CD4-positive, alpha-beta T cell treated with Interleukin-6 at 100 ng/mL for 8 hours (primary cell): ENCODE data around the gene CAPG.
A peak's percentile ranks its signal among the peaks of the same experiment; 100 is the strongest.
"Not testable (repeated sequence)": the region's sequence is repeated elsewhere in the genome, so short reads cannot be mapped to it uniquely, and the experiment has no call there.

Experiments
- DNase-seq: peaks from one replicate; pipeline ENCODE4 v3.0.0-alpha.2; 2020; ENCODE audit warnings: mixed read lengths, low spot score

Gene CAPG

DNA sequence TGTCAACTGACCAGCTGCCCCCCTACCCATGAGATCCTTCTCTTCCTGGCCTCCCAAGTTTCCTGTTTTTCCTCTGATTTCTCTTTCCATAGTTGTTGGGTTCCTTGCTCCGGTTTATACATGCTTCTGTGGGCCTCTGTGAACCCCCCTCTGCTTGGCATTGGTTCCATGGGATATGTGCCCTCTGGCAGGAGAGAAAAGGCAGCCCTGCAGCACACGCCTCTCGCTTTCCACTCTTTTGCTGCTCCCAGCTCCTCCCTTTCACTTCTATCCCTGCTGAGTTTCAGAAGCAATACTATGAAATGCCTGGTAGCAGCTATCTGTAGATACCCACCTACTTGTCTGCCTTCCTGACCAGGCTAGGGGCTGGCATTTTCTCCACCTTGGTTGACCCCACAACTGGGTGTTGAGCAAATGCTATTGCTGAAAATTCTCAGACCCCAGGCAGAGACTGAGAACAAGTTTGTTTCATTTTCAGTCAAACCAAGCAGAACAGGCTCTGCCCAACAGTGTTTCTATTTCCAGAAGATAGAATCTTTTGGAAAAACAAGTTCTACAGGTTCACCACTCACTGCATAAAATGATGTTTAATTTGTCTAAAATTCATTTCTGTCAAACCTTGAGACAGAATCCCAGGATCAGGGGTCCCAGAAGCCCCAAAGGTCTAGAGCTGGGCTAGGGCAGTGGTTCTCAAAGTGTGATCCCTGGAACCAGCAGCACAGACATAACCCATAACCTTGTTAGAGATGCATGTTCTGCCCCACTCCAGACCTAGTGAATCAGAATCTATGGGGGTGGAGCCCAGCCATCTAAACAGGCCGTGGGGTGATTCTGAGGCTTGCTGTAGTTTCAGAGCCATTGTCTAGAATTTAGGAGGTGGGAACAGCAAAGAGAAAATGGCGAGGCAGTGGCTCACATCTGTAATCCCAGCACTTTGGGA lies 13.4 kb downstream of the CAPG start:
- no peak for DNase-seq

DNA sequence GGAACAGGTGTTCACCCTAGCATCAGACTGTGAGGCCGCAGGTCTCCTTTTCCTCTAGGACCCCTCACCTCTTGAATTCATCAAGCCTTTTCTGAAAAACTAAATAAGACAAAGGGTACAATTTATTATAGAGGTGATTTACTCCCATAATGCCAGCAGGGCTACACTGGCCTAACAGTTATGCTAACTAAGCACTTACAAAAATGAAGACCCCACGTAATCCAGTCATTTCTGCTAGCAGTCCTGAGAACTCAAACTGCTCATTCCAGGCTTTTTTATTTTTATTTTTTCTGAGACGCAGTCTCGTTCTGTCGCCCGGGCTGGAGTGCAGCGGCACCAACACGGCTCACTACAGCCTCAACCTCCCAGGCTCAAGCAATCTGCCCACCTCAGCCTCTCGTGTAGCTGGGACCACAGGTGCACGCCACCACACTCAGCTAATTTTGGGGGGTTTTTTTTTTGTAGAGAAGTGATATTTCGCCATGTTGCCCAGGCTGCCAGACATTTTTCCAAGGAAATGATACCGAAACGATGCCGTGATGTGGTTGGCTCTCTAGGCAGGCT lies 14.2 kb downstream of the CAPG start:
- DNase-seq: no peak

DNA sequence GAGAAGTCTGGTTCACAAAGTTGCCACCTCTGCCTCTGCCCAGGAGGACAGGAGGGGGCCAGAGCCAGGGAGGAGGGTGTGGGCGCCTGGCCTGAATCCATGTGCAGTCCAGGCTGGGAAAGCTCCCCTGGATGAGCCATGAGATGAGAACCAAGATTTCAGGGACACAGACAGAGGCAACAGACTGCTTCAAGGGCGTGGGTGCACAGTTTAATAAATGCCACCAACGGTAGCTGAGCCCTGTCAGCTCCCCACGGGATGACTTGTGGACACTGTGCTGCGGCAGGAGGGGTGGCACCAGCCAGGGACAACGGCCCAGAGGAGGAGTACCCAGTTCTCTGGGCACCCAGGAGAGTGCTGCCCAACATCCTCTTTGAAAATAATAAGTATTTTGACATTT lies 15.2 kb downstream of the CAPG start:
- DNase-seq: no peak

DNA sequence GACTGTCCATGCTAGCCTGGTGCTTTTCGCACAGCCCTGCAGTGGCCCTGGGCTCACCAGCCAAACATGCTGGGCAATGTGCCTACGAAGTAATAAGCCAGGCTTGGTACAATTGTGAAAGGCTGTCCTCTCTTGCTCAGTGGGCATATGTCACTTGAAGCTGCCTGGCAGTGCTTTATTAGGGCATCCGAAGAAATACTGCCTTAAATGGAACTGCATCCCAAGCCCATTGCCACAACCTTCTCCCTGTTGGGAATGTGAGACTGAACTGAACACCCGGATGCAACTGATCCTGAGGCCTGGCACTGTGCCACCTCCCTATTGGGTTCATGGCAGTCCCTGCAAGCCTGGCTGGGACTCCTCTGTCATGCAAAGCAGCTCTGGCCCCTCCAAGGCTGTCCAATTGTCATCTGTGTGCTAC lies 15.9 kb downstream of the CAPG start:
- no peak for DNase-seq

DNA sequence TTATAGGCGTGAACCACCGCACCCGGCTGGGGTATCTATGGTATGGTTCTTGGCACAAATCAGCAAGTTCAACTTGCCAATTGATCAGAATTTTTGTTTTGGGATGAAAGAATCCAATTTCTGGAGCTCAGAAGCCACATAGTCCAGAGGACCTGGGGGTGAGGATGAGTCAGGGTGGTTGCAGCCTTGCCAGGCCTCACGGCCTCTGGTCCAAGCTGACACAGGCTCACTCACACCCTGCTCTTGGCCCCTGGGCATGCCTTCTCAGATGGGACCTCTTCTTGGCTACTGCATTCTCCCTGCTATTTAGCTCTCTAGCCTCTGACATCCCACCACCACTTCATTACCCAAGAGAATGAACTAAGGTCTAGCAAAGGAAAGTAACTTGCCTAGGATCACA lies 16.3 kb downstream of the CAPG start:
- DNase-seq: no peak

DNA sequence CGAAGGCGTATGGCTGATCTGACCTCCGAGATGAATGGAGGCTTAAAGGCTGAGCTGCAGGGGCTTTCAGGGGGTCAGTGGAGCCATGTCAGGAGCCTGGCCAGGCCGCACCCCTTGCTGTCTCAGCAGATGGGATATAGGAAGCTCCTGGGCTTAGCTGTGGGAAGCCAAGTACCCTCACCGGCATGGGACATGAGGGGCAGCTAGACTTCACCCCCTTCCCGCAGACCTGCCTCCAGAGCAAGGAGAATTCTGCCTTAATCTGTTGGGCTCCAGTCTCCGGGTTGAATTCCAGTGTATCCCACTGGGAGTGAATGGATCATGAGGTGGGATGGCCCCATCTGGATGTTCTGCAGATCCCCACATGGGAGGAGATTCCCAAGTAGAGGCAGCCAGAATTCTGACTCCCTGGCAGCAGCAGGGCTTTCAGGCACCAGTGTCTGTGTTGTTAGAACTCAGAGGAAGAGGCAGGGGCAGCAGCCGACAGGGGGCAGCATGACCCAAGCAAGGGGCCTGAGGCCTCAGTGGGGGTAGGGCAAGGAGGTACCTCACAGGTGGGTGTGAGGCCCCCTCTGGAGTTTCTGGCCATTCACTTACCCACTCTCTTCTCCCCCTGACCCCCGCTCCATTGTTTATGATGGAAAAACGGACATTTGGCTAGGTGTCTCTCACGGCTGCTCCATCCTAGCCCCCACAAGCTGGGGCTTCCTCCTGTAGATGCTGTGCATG lies 19.1 kb downstream of the CAPG start:
- DNase-seq: peak; percentile 63

DNA sequence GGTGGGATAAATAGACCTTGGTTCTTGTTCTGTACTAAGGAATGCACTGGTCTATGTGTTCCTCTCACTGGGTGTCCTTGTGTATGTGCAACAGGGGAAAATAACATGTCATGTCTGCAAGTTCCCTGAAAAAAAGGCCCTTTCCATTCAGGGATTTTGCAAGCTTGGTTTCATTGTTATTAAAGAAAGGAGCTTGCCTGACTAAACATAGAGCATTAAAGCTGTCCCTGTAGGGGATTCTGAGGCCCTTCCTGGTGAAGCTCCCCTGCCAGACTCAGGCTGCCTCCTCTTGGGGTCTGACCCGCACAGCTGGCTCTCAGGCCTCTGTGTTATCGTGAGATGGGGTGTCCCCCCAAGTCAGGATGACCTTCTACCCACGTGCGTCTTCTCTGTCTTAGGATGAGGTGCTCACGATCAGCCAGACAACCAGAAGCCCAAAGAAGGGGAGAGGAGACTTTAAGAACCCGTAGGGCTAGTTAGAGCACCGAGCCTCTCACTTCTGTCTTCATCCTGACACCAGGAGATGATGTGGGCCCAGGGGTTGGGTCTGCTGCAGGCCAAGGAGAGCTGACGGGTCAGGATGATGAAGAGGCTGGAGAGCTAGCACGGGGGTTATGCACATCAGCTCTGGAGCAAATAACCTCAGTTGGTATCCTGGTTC lies 21.2 kb downstream of the CAPG start:
- DNase-seq: no peak

DNA sequence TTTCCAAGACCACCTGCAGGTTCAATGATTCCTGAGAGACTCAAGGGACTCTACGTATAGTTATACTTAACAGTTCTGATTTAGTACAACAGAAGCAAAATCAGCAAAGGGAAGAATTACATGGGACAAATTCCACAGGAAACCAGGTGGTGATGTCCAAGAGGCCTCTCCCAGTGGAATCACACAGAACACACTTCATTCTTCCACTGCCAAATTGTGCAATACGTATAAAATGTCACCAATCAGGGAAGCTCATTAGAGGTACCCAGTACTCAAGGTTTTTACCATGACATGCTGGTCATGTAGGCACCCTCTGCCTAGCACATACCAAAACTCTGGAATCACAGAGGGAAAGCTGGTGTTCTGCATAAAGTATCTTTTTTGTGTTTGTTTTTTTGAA lies 22.4 kb downstream of the CAPG start:
- no peak for DNase-seq

DNA sequence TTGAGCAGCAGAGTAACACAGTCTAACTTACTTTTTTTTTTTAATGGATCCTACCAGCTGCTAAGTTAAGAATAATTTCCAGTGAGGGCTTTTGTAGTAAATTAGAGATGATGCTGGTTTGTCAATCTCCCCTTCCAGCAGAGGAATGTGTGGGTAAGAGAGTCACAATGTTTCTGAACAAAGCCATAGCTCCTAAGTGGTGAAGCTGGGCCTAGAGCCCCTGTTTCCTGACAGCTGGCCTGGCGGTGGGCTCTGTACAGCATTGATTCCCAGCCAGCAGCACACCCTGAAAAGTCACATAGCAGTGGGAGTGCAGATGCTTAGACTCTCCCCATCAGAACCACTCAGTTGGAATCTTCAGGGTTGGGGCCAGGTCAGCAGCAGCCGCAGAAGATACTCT lies 24.4 kb downstream of the CAPG start:
- DNase-seq: no peak

DNA sequence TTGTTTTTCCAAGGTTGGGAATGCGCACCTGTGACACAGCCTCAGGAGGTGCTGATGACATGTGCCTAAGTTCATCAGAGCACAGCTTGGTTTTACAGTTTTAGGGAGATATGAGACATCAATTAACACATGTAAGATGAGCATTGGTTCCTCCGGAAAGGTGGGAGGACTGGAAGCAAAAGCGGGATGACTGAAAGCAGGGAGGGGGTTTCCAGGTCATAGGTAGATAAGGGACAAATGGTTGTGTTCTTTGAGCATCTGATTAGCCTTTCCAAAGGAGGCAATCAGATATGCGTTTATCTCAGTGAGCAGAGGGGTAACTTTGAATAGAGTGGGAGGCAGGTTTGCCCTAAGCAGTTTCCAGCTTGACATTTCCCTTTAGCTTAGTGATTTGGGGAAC lies 26.3 kb downstream of the CAPG start:
- no peak for DNase-seq

DNA sequence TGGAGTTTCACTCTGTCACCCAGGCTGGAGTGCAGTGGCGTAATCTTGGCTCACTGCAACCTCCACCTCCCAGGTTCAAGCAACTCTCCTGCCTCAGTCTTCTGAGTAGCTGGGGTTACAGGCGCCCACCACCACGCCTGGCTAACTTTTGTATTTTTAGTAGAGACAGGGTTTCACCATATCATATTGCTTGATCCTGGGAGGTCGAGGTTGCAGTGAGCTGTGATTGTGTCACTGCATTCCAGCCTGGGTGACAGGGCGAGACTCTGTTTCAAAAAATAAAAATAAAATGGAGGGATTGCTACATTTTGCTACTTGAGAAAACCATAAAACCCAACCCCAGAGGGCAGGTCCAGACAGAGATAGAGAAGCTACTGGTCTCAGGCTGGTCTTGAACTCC lies 27.0 kb downstream of the CAPG start:
- not testable (repeated sequence) for DNase-seq

DNA sequence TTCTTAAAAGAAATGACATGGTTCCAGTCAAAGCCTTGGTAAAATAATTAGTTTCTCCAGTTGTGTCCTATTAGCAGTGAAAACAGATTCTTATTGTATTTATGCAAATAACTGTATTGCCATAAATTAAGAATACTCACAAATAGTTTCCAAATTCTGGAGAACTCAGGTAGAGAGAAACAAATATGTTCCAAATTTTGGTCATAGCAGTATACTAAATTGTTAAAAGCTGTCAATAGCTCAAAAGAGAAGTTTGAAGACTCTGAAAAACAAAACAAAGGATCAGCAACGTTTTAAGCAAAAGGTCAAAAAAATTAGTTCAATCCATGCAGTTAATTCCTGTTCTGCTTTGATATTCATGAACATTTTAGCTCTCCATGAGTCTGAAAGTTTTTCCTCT lies 30.1 kb downstream of the CAPG start:
- no peak for DNase-seq

DNA sequence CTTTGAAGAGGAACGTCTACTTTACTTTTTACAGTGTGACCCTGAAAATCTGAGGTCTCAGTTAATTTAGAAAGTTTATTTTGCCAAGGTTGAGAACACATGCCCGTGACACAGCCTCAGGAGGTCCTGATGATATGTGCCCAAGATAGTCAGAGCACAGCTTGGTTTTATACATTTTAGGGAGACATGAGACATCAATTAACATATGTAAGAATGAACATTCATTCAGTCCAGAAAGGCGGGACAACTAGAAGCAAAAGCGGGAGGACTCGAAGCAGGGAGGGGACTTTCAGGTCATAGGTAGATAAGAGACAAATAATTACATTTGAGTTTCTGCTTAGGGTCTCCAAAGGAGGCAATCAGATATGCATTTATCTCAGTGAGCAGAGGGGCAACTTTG lies 31.9 kb downstream of the CAPG start:
- DNase-seq: no peak

DNA sequence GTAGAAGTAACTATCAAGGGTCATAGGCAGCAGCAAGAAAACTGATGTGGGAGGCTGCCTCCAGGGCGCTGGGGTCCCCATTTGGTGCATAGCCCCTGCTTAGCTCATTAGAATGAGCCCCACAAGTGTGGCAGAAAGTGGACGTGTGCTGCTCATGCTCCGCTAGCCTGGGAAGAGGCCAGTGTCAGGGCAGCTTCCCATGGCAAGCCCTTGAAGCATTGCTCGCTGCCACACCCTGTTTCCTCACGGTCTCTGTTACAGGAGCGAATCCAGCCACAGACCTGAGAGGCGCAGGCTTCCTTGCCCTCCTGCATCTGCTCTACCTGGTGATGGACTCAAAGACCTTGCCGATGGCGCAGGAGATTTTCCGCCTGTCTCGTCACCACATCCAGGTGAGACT lies 33.1 kb downstream of the CAPG start:
- no peak for DNase-seq

DNA sequence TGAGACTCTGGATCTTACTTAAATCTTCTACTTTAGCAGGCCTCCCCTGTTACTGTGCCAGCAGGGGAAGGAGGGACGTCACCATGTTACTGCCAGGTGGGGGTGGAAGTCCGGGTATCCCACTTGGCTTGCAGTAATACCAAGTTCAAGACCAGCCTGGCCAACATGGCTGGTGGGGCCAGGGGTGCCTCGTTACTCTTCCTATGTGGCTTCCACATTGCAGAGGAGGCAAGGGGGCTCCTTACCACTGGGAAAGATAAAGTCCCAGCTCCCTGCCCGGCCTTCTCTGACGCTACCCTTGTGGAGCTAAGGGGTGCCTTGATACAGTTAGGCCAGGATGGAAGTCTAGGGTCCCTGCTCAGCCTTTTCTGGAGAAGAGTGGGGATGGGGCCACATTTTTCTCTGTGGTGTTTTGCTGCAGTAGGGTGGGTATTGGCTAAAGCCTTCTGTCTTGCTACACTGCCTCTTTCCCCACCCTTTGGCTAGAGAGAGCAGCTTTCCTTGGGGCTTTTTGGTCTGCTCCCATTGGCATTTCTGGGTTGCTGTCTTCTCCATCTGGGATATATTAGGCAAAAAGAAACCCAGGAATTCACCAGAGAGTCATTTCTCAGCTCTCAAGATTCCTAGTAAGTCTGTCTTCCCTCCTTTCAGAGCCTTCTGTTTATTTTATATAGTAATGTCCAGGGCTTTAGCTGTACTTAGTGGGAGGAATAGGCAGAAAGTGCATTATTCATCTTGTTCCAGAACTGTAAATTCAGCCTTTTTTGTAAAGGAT lies 33.7 kb downstream of the CAPG start:
- DNase-seq: no peak

DNA sequence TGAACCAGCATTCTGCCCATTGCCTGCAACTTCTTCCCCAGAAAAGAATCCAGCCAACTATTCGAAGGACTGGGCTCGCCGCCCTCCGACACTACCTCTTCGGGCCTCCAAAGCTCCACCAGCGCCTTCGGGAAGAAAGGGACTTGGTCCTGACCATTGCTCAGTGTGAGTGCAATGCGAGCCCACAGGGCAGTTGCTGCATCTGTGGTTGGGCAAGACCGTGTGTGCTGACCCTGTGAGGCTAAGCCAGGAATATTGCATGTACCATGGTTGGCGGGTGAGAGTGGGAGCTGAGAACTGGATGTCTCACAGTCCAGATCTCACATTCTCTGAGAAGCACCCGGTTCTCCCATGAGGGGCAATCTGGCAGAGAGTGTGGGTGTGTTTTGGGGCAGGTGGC lies 39.1 kb downstream of the CAPG start:
- no peak for DNase-seq

DNA sequence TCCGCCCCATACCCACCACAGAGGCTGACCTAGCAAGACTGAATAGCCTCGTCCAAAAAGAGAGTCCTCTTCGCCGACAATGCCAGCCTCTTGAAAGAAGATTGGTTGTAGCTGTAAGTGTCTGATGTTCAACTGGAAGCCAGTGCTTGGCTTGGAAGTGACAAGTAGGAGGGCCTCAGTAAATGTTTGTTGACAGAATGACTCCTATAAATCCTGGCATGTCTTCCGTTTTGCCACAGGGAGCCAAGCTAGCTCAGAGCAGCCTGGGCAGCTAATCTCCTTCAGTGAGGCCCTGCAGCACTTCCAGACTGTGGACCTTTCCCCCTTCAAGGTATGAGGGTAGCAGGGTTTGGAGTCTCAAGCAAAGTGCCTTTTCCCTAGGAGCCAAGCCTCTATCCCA lies 40.7 kb downstream of the CAPG start:
- no peak for DNase-seq

DNA sequence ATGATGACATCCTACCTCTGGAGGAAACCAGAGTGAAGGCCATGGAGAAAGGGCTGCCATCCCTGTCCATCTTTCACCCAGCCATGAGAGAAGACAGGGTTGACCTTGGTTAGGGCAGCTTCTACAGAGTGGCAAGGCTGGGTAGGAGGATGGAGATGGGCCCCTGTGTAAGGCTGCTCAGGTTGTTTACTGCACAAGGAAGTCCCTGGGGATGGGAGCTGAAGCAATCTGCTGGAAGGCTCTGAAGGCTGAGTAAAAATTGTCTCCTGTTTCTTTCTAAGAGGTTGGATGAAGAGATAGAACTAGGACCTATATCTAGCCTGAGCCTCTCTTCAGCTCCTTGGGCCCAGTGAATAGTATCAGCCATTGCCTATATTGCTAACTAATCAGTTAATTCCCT lies 41.2 kb downstream of the CAPG start:
- DNase-seq: no peak

DNA sequence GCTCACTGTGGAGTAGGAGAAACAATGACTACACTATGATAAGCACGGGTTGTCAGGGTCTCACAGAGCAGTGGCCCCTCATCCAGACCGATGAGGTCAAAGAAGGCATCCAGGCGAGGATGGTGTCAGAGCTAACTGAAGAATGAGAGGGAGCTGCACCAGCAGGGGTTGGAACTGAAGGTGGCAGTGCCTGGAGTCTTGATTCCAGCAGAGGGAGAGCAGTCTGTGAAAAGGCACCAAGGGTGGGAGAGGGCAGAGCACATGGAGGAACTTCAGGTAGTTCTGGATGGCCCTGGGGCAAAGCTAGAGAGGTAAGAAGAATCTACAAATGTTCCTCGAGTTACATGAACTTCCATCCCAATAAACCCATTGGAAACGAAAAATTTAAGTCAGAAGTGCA lies 43.0 kb downstream of the CAPG start:
- no peak for DNase-seq

DNA sequence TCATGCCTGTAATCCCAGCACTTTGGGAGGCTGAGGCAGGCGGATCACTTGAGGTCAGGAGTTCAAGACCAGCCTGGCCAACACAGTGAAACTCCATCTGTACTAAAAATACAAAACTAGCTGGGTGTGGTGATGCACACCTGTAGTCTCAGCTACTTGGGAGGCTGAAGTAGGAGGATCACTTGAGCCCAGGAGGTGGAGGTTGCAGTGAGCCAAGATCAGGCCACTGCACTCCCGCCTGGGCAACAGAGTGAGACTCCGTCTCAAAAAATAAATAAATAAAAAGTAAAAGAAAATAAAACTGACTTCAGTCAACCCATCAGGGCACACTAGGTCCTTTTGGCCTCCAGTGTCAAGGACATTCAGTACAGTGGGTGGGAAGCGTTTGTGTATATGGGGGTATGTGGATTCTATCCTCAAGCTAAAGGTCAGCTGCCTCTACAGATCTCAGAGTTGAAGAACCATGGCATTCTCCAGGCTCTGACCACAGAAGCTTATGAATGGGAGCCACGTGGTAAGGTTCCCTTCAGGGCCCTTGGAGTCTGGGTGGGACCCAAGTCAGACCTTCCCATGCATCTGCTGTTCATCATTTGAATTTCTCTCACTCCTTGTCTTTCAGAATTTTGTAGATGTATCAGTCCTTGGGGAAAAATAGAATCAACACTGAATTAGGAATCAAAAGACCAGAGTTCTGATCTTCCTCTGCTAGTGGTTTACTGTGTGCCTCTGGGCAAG lies 47.3 kb downstream of the CAPG start:
- DNase-seq: not testable (repeated sequence)

DNA sequence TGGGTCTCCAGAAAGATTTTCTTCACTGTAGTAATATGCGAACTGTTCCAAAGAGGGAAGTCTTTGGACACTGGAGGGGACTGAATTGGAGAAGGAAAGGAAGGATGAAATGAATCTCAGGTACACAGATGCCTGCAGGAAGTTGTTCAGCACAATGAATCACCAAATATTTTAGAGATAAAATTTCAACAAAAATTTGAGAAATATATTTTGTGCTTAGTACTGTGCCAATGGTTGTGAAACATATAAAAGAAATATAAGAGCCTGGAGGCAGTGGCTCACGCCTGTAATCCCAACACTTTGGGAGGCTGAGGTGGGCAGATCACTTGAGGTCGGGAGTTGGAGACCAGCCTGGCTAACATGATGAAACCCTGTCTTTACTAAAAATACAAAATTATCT lies 52.4 kb downstream of the CAPG start:
- no peak for DNase-seq
